GM12878 (cell line): ENCODE measurements around the gene MED13L. TPM values are rescaled to one million over a fixed set of nuclear protein-coding genes. Genes with fewer than 3 reads are reported as not detected.

Source experiments
- ATAC-seq: fragments of 200-7000 bp; cut with Tn5 transposase; 3 replicates; pipeline ENCODE4 v1.9.1; 2020; ENCODE audit warnings: mild to moderate bottlenecking, moderate library complexity
- BruUV-seq: library from RNA; stranded (reverse); fragments of 400-500 nt; replicated peaks from 2 replicates; lab custom pipeline; 2021; lab: Mats Ljungman, UMichigan
- CTCF ChIA-PET: fragments of 300-600 bp; sonication (Branson Sonifier 250); formaldehyde crosslinking; extraction: SDS; loops from one replicate; lab custom pipeline; 2021; ENCODE audit warnings: inconsistent platforms; lab: Yijun Ruan, JAX
- POLR2A ChIA-PET: fragments of 350-600 bp; formaldehyde crosslinking; extraction: SDS; loops from one replicate; lab custom pipeline; 2021; ENCODE audit warnings: inconsistent platforms; lab: Charles Lee
- RAD21 ChIA-PET: fragments of 300-600 bp; sonication (Branson Sonifier 250); formaldehyde crosslinking; loops from one replicate; lab custom pipeline; 2023; ENCODE audit warnings: antibody characterized with exemption; ENCODE audit not compliant: unreplicated experiment; lab: Charles Lee
- SMC1A ChIA-PET: fragments of 300-600 bp; sonication (Branson Sonifier 250); formaldehyde crosslinking; loops from one replicate; lab custom pipeline; 2023; ENCODE audit not compliant: unreplicated experiment, uncharacterized antibody; lab: Charles Lee
- DNase-seq: peaks from one replicate; pipeline ENCODE4 v3.0.0-alpha.2; 2011; ENCODE audit warnings: low read depth, low spot score
- FAIRE-seq: peaks from 3 replicates; lab custom pipeline; 2011; peaks lifted over from hg19 to GRCh38; lab: Jason Lieb, UNC
- H2AFZ ChIP-seq: 2 replicates; pipeline ENCODE4 v1.6.0; 2011; ENCODE audit warnings: low read depth, low read length, control low read depth; ENCODE audit not compliant: control insufficient read depth
- H3K27ac ChIP-seq: 2 replicates; pipeline ENCODE4 v1.5.1; 2011; ENCODE audit warnings: control low read depth; ENCODE audit not compliant: control insufficient read depth, insufficient read depth
- H3K27me3 ChIP-seq, 2 experiments: replicated peaks in 1 of 2; 2 replicates each; pipeline versions ENCODE4 v1.6.0 to v1.6.1; 2011; ENCODE audit warnings: low read length in 1 of 2; ENCODE audit not compliant: control insufficient read depth in 2 of 2, insufficient read depth in 2 of 2
- H3K36me3 ChIP-seq, 2 experiments: 2 replicates each; pipeline ENCODE4 v1.5.1; 2011; ENCODE audit warnings: low read length in 1 of 2; ENCODE audit not compliant: control insufficient read depth in 2 of 2, insufficient read depth in 2 of 2
- H3K4me1 ChIP-seq: 2 replicates; pipeline ENCODE4 v1.6.1; 2011; ENCODE audit warnings: mild to moderate bottlenecking, low read length, moderate library complexity, mixed read lengths; ENCODE audit not compliant: control insufficient read depth, insufficient read depth
- H3K4me2 ChIP-seq: 2 replicates; pipeline ENCODE4 v1.6.0; 2011; ENCODE audit warnings: control low read depth; ENCODE audit not compliant: control insufficient read depth, insufficient read depth
- H3K4me3 ChIP-seq: fragments of 200-600 bp; sonication (generic); 2 replicates; pipeline ENCODE4 v1.5.1; 2016
- H3K79me2 ChIP-seq: 2 replicates; pipeline ENCODE4 v1.6.0; 2011; ENCODE audit warnings: low read length; ENCODE audit not compliant: control insufficient read depth, insufficient read depth
- H3K9ac ChIP-seq: 2 replicates; pipeline ENCODE4 v1.8.0; 2011; ENCODE audit warnings: low read length, control low read depth, mixed read lengths; ENCODE audit not compliant: control insufficient read depth, insufficient read depth
- H3K9me3 ChIP-seq: replicated peaks from 3 replicates; pipeline ENCODE4 v1.5.1; 2011; ENCODE audit warnings: mild to moderate bottlenecking, low read length; ENCODE audit not compliant: control insufficient read depth, insufficient read depth
- H4K20me1 ChIP-seq: 2 replicates; pipeline ENCODE4 v1.6.0; 2011; ENCODE audit not compliant: control insufficient read depth, insufficient read depth
- CBX5 ChIP-seq: sonication (generic); IDR thresholded peaks from 2 replicates; pipeline ENCODE4 v1.6.1; 2016; ENCODE audit warnings: low read depth, moderate library complexity, mild to moderate bottlenecking, inconsistent platforms
- CEBPZ ChIP-seq: fragments of 150-350 bp; IDR thresholded peaks from 2 replicates; pipeline ENCODE4 v1.6.1; 2016; ENCODE audit warnings: low read depth, low read length
- CREB1 ChIP-seq: IDR thresholded peaks from 2 replicates; pipeline ENCODE4 v1.6.1; 2012; ENCODE audit warnings: low read depth, mild to moderate bottlenecking, inconsistent platforms
- ETV6 ChIP-seq, 2 experiments: fragments of 450-650 bp in 1 of 2; IDR thresholded peaks in 1 of 2; conservative IDR thresholded peaks in 1 of 2; 2 replicates each; pipeline ENCODE4 v1.6.1; 2014; ENCODE audit warnings: antibody characterized with exemption in 1 of 2, borderline replicate concordance in 1 of 2, low read depth in 1 of 2, mild to moderate bottlenecking in 1 of 2, moderate library complexity in 1 of 2
- HDAC2 ChIP-seq: fragments of 200-600 bp; sonication (generic); IDR thresholded peaks from 2 replicates; pipeline ENCODE4 v1.6.1; 2017
- MEF2B ChIP-seq: fragments of 450-650 bp; IDR thresholded peaks from 2 replicates; pipeline ENCODE4 v1.6.1; 2018; ENCODE audit warnings: mild to moderate bottlenecking, moderate library complexity; ENCODE audit not compliant: partially characterized antibody, poor library complexity, severe bottlenecking
- NFXL1 ChIP-seq: fragments of 450-650 bp; IDR thresholded peaks from 2 replicates; pipeline ENCODE4 v1.6.1; 2017; ENCODE audit warnings: antibody characterized with exemption, mild to moderate bottlenecking, borderline replicate concordance
- NR2C2 ChIP-seq: IDR thresholded peaks from 2 replicates; pipeline ENCODE4 v1.6.1; 2011; ENCODE audit warnings: borderline replicate concordance, low read depth; ENCODE audit not compliant: control insufficient read depth, insufficient read length
- RAD51 ChIP-seq: fragments of 450-650 bp; IDR thresholded peaks from 2 replicates; pipeline ENCODE4 v1.6.1; 2016; ENCODE audit warnings: moderate library complexity, mild to moderate bottlenecking, inconsistent platforms
- SKIL ChIP-seq: fragments of 450-650 bp; IDR thresholded peaks from 2 replicates; pipeline ENCODE4 v1.6.1; 2017; ENCODE audit warnings: mild to moderate bottlenecking, low read depth, inconsistent platforms; ENCODE audit not compliant: poor library complexity, severe bottlenecking
- SMAD5 ChIP-seq: IDR thresholded peaks from 2 replicates; pipeline ENCODE4 v1.6.1; 2016; ENCODE audit warnings: antibody characterized with exemption, low read depth
- SRF ChIP-seq, 2 experiments: IDR thresholded peaks; 2 replicates each; pipeline ENCODE4 v1.6.1; 2011; ENCODE audit warnings: low read depth in 2 of 2, low read length in 2 of 2, mild to moderate bottlenecking in 1 of 2, moderate library complexity in 1 of 2
- TBL1XR1 ChIP-seq: IDR thresholded peaks from 2 replicates; pipeline ENCODE4 v1.6.1; 2012; ENCODE audit warnings: low read depth, low read length, improper control_type of control experiment
- TCF12 ChIP-seq: IDR thresholded peaks from 2 replicates; pipeline ENCODE4 v1.6.1; 2011; ENCODE audit warnings: low read depth, mild to moderate bottlenecking, low read length
- YY1 ChIP-seq: IDR thresholded peaks from 2 replicates; pipeline ENCODE4 v1.6.1; 2011; ENCODE audit warnings: low read depth, mild to moderate bottlenecking, low read length
- ZBTB33 ChIP-seq: fragments of 450-650 bp; IDR thresholded peaks from 2 replicates; pipeline ENCODE4 v1.6.1; 2017; ENCODE audit warnings: mild to moderate bottlenecking
- WGBS: methylation state at CpG from one replicate; pipeline ENCODE4 v1.1.6; 2016; ENCODE audit warnings: low lambda C conversion rate; ENCODE audit not compliant: insufficient replicate concordance, insufficient coverage; ENCODE audit errors: missing lambda C conversion rate; 5-methylcytosine and 5-hydroxymethylcytosine counted together
- in situ Hi-C: fragments of 300-500 bp; cut with MboI; formaldehyde crosslinking; loops from 9 replicates; pipeline ENCODE4 v1.14.3; 2018; ENCODE audit warnings: mixed read lengths
- intact Hi-C: fragments of 100-400 bp; cut with micrococcal nuclease; formaldehyde crosslinking; loops from one replicate; pipeline ENCODE4 v1.14.2; 2022; ENCODE audit not compliant: unreplicated experiment
- polyA plus RNA-seq, 11 experiments: library from polyadenylated mRNA; depleted of rRNA in 4 of 11; unstranded in 6 of 11; stranded (reverse) in 5 of 11; fragments of >200 nt; fragmentation: Nextera tagmentation in 4 of 11; fragmentation: Illumina TruSeq in 1 of 11; extraction: Ambion mirVana in 4 of 11; extraction: Trizol in 1 of 11; gene quantifications; 1 replicate in 1 of 11; 2 replicates in 10 of 11; pipeline versions ENCODE4 v1.2.1 to v1.2.3, GENCODE V29; 2011 to 2016; ENCODE audit warnings: inconsistent platforms in 2 of 11, missing spikeins in 2 of 11, low read depth in 1 of 11
- total RNA-seq, 4 experiments: library from RNA; depleted of rRNA in 3 of 4; stranded (reverse); fragments of >200 nt in 3 of 4; fragmentation: Illumina TruSeq in 1 of 4; extraction: Trizol in 1 of 4; gene quantifications; 2 replicates each; pipeline versions ENCODE4 v1.2.1 to v1.2.3, GENCODE V29; 2013 to 2021

The MED13L gene
- total and polyA plus RNA-seq, 10 of the 15 experiments (the other 5 are each of a cell fraction or from before 2014, with no cell fraction given): 3.7 to 30.1 (median 9.1) TPM

- no peak for TF ChIP-seq ZBTB33
- TF ChIP-seq SKIL: no peak
- no peak for TF ChIP-seq SRF (IDR thresholded peaks at IDR 0.05; ENCODE audit: low read depth in 2 of 2, low read length in 2 of 2)
- TF ChIP-seq SMAD5: no peak
- no peak for TF ChIP-seq CREB1
- no peak for TF ChIP-seq MEF2B
- TF ChIP-seq CBX5: no peak
These were observed 34.8 kb downstream of the MED13L start (continued) for GRCh38 chr12:116242740-116243139.

GRCh38 chr12:116241157-116241759 lies 36.2 kb downstream of the MED13L start:
- Histone ChIP-seq H3K4me2 (no peak overlapping the region), H3K4me1 (no peaks in the 10 kb centered on the region), H3K27ac (no peak overlapping the region), H3K36me3 (no peaks in the 10 kb centered on the region), H3K79me2 (no peaks in the 10 kb centered on the region; the same call in 1 of the 2 replicates), H2AFZ (no peak overlapping the region), H3K27me3 (no peaks in the 10 kb centered on the region), H3K9me3 (no peaks in the 10 kb centered on the region), H3K4me3 (no peak overlapping the region), H4K20me1 (no peaks in the 10 kb centered on the region), H3K9ac (no peak overlapping the region)
- ChIA-PET CTCF (interaction anchor here (2.3 kb wide), 1 partner anchor 243 kb away, joined by 9 read pairs; no protein-coding TSS in a partner anchor), RAD21 (interaction anchor here (0.7 kb wide), 1 partner anchor 288 kb away, joined by 4 read pairs; no protein-coding TSS in a partner anchor), POLR2A (no interaction called here), SMC1A (interaction anchor here (0.7 kb wide), 1 partner anchor 100 kb away, joined by 3 read pairs; no protein-coding TSS in a partner anchor)
- FAIRE-seq (no peak), DNase-seq (no peak), ATAC-seq (no peak)
- WGBS: 80% methylated on average over 9 of the region's 9 CpGs
- in situ Hi-C loops: no loop called here
- intact Hi-C loops: no loop called here
- BruUV-seq: no TSS peak
- TF ChIP-seq TCF12 (no peak), HDAC2 (no peak), ETV6 (conservative IDR thresholded peaks at IDR 0.05 in 1 of 2, IDR thresholded peaks at IDR 0.05 in 1 of 2; ENCODE audit: borderline replicate concordance in 1 of 2, low read depth in 1 of 2) (no peak), RAD51 (no peak), YY1 (no peak), CEBPZ (no peak), MEF2B (no peak), TBL1XR1 (no peak), NR2C2 (no peak), NFXL1 (no peak)
